Colonic mucosa (tissue), 4 donors: ENCODE data around the gene NAA60. TPM values are rescaled to one million over a fixed set of nuclear protein-coding genes. Genes with fewer than 3 reads are reported as not detected.

Experiments used
- DNase-seq: peaks from one replicate; pipeline ENCODE4 v3.0.0-alpha.2; 2020
- H3K27ac ChIP-seq: fragments of 200-600 bp; one replicate; pipeline ENCODE4 v1.8.0; 2021
- H3K27me3 ChIP-seq: fragments of 200-600 bp; one replicate; pipeline ENCODE4 v1.8.0; 2021
- H3K36me3 ChIP-seq: fragments of 200-600 bp; one replicate; pipeline ENCODE4 v1.8.0; 2021
- H3K4me1 ChIP-seq: fragments of 200-600 bp; one replicate; pipeline ENCODE4 v1.8.0; 2021; ENCODE audit warnings: mild to moderate bottlenecking
- H3K4me3 ChIP-seq: fragments of 200-600 bp; one replicate; pipeline ENCODE4 v1.8.0; 2021
- H3K9ac ChIP-seq, 2 donors: one replicate each; pipeline ENCODE4 v1.7.0; 2013; ENCODE audit warnings: control low read depth in 2 of 2, low read depth in 2 of 2, low read length in 2 of 2
- H3K9me3 ChIP-seq: fragments of 200-600 bp; one replicate; pipeline ENCODE4 v1.8.0; 2021
- intact Hi-C: fragments of 100-400 bp; cut with DNase I; formaldehyde crosslinking; loops from one replicate; pipeline ENCODE4 v1.14.1; 2022
- total RNA-seq, 2 donors: library from RNA; stranded (reverse); fragmentation: NEBNext Ultra II Directional in 1 of 2; extraction: Animal tissue kit (Norgen Biotek cat#: 25700) in 1 of 2; gene quantifications; one replicate each; pipeline ENCODE4 v1.2.1, GENCODE V29; 2021
- TF ChIP-seq, protein P1 (sequence below): fragments of 200-600 bp; IDR thresholded peaks from one replicate; pipeline ENCODE4 v1.8.0; 2022; ENCODE audit warnings: antibody characterized with exemption, mild to moderate bottlenecking
- donor health status: healthy.
- donor health status: DM: no; HTN: no; CAD: no.
- donor health status: DM: no; HTN: no; CAD: no.

NAA60 gene
- total RNA-seq, 2 donors from 2014 or later: 56.8 to 68.6 TPM

DNA sequence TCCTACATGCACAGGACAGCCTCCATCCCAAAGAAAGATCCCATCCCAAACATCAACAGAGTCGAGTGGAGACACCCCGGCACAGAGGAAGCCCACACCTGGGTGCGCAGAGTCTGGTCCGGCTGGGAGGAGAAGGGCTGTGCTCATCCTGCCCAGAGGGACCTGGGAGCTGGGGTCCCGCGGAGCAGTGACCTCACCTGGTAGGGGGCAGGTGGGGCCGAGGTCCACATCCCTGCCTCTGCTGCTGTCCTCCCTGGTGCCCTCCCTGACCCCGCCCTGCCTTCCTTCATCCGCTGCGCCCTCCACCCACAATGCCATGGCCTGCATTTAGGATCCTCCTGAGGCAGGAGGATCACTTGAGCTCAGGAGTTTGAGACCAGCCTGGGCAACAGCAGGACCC lies 48.9 kb downstream of the NAA60 start:
- Histone ChIP-seq H3K27me3 (no peaks in the 10 kb centered on the region), H3K36me3 (no peaks in the 10 kb centered on the region), H3K4me1 (no peaks in the 10 kb centered on the region), H3K9me3 (no peaks in the 10 kb centered on the region), H3K4me3 (no peak overlapping the region), H3K9ac (no peak overlapping the region), H3K27ac (no peak overlapping the region)
- intact Hi-C loops: loop anchor here (10.0 kb wide), 1 partner anchor 48 kb away; the partner anchor contains the start of genes NAA60 and ZNF597
- no peak for DNase-seq
- TF ChIP-seq, protein P1, sequence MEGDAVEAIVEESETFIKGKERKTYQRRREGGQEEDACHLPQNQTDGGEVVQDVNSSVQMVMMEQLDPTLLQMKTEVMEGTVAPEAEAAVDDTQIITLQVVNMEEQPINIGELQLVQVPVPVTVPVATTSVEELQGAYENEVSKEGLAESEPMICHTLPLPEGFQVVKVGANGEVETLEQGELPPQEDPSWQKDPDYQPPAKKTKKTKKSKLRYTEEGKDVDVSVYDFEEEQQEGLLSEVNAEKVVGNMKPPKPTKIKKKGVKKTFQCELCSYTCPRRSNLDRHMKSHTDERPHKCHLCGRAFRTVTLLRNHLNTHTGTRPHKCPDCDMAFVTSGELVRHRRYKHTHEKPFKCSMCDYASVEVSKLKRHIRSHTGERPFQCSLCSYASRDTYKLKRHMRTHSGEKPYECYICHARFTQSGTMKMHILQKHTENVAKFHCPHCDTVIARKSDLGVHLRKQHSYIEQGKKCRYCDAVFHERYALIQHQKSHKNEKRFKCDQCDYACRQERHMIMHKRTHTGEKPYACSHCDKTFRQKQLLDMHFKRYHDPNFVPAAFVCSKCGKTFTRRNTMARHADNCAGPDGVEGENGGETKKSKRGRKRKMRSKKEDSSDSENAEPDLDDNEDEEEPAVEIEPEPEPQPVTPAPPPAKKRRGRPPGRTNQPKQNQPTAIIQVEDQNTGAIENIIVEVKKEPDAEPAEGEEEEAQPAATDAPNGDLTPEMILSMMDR: no peak

DNA sequence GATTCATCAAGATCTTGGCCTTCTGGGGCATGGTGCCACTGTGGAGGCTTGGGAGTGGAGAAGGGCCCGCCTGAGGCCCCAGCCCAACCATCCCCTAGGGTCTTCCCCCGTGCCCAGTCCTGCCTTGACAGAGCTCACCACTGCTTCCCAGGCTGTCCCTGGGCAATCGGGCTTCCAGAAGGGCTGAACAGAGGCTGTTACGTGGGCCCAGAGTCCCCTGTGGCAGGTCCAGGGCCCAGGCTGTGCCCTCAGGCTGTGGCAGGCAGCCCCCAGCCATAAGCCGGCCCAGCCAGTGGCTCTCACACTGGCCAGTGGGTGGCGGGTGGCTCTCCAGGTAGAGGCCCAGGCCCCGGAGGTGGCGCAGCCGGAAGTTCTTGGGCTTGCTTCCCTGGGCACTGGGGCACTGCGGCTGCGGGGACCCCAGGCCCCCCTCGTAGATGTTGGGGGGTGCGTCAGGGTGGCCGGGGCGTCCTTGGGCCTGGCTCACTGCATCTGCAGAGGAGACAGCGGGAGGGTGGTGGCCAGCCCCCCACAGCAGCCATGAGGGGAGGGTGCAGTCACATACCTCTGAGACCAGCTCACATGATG lies 51.0 kb downstream of the NAA60 start:
- Histone ChIP-seq H3K9me3 (no peaks in the 10 kb centered on the region), H3K27me3 (no peaks in the 10 kb centered on the region), H3K9ac (no peak overlapping the region), H3K4me1 (no peaks in the 10 kb centered on the region), H3K27ac (no peak overlapping the region), H3K4me3 (no peak overlapping the region), H3K36me3 (no peaks in the 10 kb centered on the region)
- TF ChIP-seq, protein P1: no peak
- DNase-seq: no peak
- intact Hi-C loops: loop anchor here (10.0 kb wide), 1 partner anchor 50 kb away; the partner anchor contains the start of genes NAA60 and ZNF597

DNA sequence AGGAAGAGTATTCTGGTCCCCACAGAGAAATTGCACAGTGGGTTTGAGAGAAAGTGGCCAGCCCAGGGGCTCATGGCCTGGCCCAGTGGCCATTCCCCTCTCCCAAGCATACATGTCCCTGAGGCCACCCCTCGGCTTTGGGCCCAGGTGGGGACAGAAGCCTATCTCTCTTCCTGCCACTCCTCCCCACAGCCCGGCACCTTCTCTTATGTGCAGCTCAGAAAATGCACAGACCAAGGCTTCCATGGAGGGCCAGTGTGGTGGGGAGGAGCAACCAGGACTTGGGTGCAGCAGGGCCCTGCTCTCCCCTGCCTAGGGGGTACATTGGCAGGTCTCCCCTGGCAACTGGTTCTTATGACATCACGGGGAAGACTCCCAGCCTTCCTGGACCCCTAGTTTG lies 51.7 kb downstream of the NAA60 start, which contains the start of gene C16orf90:
C16orf90 (minus strand) TSS at position 314 of the 400 bp plus-strand sequence; CDS start at position 246, 68 bp downstream.
- no peaks in the 10 kb centered on the region for H3K4me1 ChIP-seq
- no peak within 1 kb of the TSS for H3K27ac ChIP-seq
- H3K9me3 ChIP-seq: no peaks in the 10 kb centered on the region
- no peak within 1 kb of the TSS for H3K9ac ChIP-seq
- intact Hi-C loops: loop anchor here (5.0 to 10.0 kb wide), 2 partner anchors 50 to 93 kb away; partner anchors contain the start of genes NAA60, ZNF174, ZNF597 and ZSCAN32
- H3K36me3 ChIP-seq: no peaks in the 10 kb centered on the region
- no peak within 1 kb of the TSS for H3K4me3 ChIP-seq
- TF ChIP-seq, protein P1: no peak
- H3K27me3 ChIP-seq: no peaks in the 10 kb centered on the region
- no peak for DNase-seq

DNA sequence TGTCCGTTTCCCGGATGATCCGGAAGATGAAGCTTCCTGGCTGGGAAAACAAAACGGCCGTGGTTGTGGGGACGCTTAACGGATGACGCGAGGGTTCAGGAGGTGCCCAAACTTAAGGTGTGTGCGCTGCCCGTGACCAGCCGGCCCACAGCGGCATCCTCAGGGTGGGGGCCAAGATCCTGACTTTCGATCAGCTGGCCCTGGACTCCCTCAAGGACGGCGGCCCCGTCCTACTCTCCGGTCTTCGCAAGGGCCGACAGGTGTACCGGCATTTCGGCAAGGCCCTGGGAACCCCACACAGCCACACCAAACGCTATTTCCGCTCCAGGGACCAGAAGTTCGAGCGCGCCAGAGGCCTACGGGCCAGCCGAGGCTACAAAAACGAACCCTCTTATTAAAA lies 52.9 kb downstream of the NAA60 start:
- no peak for DNase-seq
- no peak overlapping the region for H3K27ac ChIP-seq
- TF ChIP-seq, protein P1: no peak
- intact Hi-C loops: loop anchor here (5.0 to 10.0 kb wide), 2 partner anchors 52 to 94 kb away; partner anchors contain the start of genes NAA60, ZNF174, ZNF597 and ZSCAN32
- no peak overlapping the region for H3K9ac ChIP-seq
- H3K27me3 ChIP-seq: no peaks in the 10 kb centered on the region
- no peaks in the 10 kb centered on the region for H3K36me3 ChIP-seq
- no peaks in the 10 kb centered on the region for H3K9me3 ChIP-seq
- no peak overlapping the region for H3K4me3 ChIP-seq
- H3K4me1 ChIP-seq: no peaks in the 10 kb centered on the region

DNA sequence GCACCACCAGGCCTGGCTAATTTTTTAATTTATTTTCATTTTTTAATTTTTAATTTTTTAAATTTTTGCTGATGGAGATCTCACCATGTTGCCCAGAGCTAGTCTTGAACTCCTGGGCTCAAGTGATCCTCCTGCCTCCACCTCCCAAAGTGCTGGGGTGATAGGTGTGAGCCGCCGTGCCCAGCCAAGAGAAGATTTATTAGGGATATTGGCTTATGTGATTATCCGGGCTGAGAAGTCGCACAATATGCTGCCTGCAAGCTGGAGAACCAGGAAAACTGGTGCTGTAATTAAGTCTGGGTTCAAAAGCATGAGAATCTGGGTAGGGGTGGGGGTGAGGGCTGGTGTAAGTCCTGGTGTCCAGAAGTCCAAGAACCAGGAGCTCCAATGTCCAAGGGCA lies 54.3 kb downstream of the NAA60 start:
- Histone ChIP-seq H3K4me3 (no peak overlapping the region), H3K27ac (no peak overlapping the region), H3K9me3 (no peaks in the 10 kb centered on the region), H3K27me3 (no peaks in the 10 kb centered on the region), H3K4me1 (no peaks in the 10 kb centered on the region), H3K36me3 (no peaks in the 10 kb centered on the region), H3K9ac (no peak overlapping the region)
- intact Hi-C loops: loop anchor here (5.0 to 10.0 kb wide), 2 partner anchors 53 to 95 kb away; partner anchors contain the start of genes NAA60, ZNF174, ZNF597 and ZSCAN32
- no peak for DNase-seq
- TF ChIP-seq, protein P1: no peak
